ENCODE data around the gene SPAG6. TPM values are rescaled to one million over a fixed set of nuclear protein-coding genes. Genes with fewer than 3 reads are reported as not detected.

The SPAG6 gene
- total and polyA plus RNA-seq, 10 donors, result 0.11 TPM; not detected in 9

DNA sequence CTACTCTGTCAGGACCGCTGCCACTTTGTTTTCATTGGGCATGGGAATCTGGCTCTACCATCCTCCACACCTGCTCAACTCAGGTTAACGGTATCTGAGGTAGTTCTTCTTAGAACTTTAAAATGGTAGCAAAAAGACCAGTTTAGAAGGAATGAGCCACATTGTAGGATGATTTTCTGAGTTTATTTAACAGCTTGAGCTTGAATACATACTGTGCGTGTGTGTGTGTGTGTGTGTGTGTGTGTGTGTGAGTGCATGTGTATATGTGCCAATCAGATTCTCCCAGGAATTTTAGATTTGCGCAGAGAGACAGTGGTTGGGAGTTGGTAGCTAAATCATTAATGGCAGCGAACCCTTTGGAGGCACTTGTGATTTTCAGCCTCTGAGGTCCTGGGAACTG, 81.4 kb downstream of the SPAG6 start:
- H3K9me3 ChIP-seq, result no peaks in the 10 kb centered on the region
- no peak for DNase-seq
- H3K4me3 ChIP-seq, result no peak overlapping the region
- H3K27me3 ChIP-seq (replicated peaks in 1 of 7), result peaks cover 0 to 13% (median 0%) of the 10 kb centered on the region in 7 donors
- H3K36me3 ChIP-seq, result no peaks in the 10 kb centered on the region
- no peaks in the 10 kb centered on the region for H3K4me1 ChIP-seq
- intact Hi-C loops (cut with DNase I; ENCODE audit: low total_unique reads), result no loop called here
- TF ChIP-seq POLR2AphosphoS5 (IDR thresholded peaks at IDR 0.05), result no peak
- TF ChIP-seq, protein P1, sequence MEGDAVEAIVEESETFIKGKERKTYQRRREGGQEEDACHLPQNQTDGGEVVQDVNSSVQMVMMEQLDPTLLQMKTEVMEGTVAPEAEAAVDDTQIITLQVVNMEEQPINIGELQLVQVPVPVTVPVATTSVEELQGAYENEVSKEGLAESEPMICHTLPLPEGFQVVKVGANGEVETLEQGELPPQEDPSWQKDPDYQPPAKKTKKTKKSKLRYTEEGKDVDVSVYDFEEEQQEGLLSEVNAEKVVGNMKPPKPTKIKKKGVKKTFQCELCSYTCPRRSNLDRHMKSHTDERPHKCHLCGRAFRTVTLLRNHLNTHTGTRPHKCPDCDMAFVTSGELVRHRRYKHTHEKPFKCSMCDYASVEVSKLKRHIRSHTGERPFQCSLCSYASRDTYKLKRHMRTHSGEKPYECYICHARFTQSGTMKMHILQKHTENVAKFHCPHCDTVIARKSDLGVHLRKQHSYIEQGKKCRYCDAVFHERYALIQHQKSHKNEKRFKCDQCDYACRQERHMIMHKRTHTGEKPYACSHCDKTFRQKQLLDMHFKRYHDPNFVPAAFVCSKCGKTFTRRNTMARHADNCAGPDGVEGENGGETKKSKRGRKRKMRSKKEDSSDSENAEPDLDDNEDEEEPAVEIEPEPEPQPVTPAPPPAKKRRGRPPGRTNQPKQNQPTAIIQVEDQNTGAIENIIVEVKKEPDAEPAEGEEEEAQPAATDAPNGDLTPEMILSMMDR (IDR thresholded peaks at IDR 0.05 in 8 of 11, conservative IDR thresholded peaks at IDR 0.05 in 3 of 11), result no peak
- no peak for TF ChIP-seq POLR2A (IDR thresholded peaks at IDR 0.05)
- WGBS, 5 donors, result 92 to 95% (median 94%) methylated on average over 5 of the region's 5 CpGs
- H3K27ac ChIP-seq, result no peak overlapping the region

DNA sequence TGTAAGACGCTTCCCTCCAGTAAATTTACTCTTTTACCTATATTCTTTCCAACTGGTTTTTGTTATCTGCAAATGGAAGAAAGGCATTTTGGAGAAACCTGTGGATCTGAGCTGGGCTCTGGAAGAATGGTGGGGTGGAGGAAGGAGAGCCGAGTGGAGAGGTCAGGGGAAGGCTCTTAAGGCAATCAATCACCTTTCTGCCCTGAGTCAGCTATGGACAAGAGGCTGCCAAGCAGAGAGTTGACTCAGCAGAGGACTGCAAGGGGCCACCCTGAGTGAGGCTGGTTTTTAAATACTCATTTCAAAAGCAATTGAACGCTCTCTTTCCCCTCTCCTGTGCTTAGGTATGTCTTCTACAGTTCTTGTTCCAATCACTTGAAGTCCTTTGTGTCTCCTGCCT, 81.8 kb downstream of the SPAG6 start:
- H3K9me3 ChIP-seq, result no peaks in the 10 kb centered on the region
- WGBS, 5 donors, result 58 to 76% (median 72%) methylated on average over 3 of the region's 3 CpGs
- no peaks in the 10 kb centered on the region for H3K4me1 ChIP-seq
- H3K27me3 ChIP-seq (replicated peaks in 1 of 7), result peaks cover 0 to 18% (median 0%) of the 10 kb centered on the region in 7 donors
- no peak overlapping the region for H3K4me3 ChIP-seq
- no peak for DNase-seq
- intact Hi-C loops (cut with DNase I; ENCODE audit: low total_unique reads), result no loop called here
- no peak overlapping the region for H3K27ac ChIP-seq
- no peak for TF ChIP-seq POLR2AphosphoS5 (IDR thresholded peaks at IDR 0.05)
- no peak for TF ChIP-seq POLR2A (IDR thresholded peaks at IDR 0.05)
- TF ChIP-seq, protein P1 (IDR thresholded peaks at IDR 0.05 in 8 of 11, conservative IDR thresholded peaks at IDR 0.05 in 3 of 11), result no peak
- no peaks in the 10 kb centered on the region for H3K36me3 ChIP-seq

DNA sequence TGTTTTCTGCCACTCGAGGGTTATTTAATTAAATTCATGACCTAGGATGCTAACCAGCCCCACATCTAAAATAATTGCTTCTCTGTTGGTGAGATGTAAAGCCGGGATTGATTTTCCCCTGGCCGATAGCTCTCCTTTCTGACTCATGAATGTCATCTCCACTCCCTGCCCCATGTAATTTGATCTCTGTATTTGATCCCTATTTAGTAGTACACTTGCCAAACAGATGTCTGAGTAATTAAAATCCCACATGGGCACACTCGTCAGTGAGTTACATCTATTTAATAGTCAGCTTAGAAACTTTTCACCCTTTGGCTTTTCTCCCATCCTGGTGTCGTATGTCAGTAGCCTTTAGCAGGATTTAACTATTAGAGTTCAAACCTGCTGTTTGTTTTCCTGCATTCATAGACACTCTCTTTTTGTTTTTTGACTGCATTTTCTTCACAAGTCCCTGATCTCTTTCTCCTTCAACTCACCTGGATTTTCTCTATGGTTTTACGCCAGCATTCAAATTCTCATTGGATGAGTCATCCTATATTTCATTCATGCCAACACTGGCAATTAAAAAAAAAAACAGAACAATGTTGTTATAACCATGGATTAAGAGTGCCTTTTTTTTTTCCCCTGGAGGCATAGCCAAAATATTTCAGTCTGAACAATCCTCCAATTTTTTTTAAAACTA, 82.7 kb downstream of the SPAG6 start:
- H3K27me3 ChIP-seq (replicated peaks in 1 of 7), result peaks cover 0 to 20% (median 0%) of the 10 kb centered on the region in 7 donors
- no peak for DNase-seq
- TF ChIP-seq, protein P1 (IDR thresholded peaks at IDR 0.05 in 8 of 11, conservative IDR thresholded peaks at IDR 0.05 in 3 of 11), result no peak
- TF ChIP-seq POLR2AphosphoS5 (IDR thresholded peaks at IDR 0.05) (no peak), POLR2A (IDR thresholded peaks at IDR 0.05) (no peak)
- no peak overlapping the region for H3K4me3 ChIP-seq
- no peaks in the 10 kb centered on the region for H3K9me3 ChIP-seq
- intact Hi-C loops (cut with DNase I; ENCODE audit: low total_unique reads), result no loop called here
- no peaks in the 10 kb centered on the region for H3K36me3 ChIP-seq
- H3K4me1 ChIP-seq, result no peaks in the 10 kb centered on the region
- WGBS, 5 donors, result 68 to 74% (median 72%) methylated on average over 6 of the region's 6 CpGs
- no peak overlapping the region for H3K27ac ChIP-seq

DNA sequence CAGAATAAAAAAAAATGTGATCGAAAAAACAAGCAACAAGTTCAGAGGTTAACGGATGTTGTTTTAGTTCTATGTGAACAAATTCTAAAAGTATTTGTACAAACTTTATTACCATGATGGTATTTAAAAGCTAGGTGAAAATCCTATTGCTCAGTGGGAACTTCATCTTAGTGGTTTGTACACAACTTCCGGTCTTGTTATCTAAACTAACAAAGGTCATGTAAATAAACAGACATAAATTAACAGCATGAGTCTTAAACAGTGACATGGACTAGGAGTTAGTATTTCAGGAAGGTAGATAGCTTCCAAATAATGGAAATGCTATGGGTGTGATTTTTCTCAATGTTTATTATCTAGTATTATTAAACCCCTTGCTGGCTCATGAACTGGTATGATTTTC, 83.8 kb downstream of the SPAG6 start:
- Histone ChIP-seq H3K36me3 (no peaks in the 10 kb centered on the region), H3K27me3 (replicated peaks in 1 of 7) (peaks cover 0 to 20% (median 0%) of the 10 kb centered on the region in 7 donors), H3K27ac (no peak overlapping the region), H3K4me3 (no peak overlapping the region), H3K4me1 (peaks cover 0 to 2% (median 0%) of the 10 kb centered on the region in 6 donors), H3K9me3 (no peaks in the 10 kb centered on the region)
- no peak for DNase-seq
- TF ChIP-seq, protein P1 (IDR thresholded peaks at IDR 0.05 in 8 of 11, conservative IDR thresholded peaks at IDR 0.05 in 3 of 11), result no peak
- TF ChIP-seq POLR2A (IDR thresholded peaks at IDR 0.05) (no peak), POLR2AphosphoS5 (IDR thresholded peaks at IDR 0.05) (no peak)
- intact Hi-C loops (cut with DNase I; ENCODE audit: low total_unique reads), result no loop called here
- WGBS, 5 donors, result 81 to 92% (median 87%) methylated on average over 3 of the region's 3 CpGs

Measured in spleen (tissue), 11 donors.